Left forelimb (tissue), 1 donor: ENCODE measurements around the gene IMPDH2.

ENCODE experiments used
- DNase-seq: peaks from one replicate; pipeline ENCODE4 v3.0.0-alpha.2; 2018; ENCODE audit warnings: low spot score

Gene IMPDH2

GRCh38 chr3:49005998-49006397, 23.2 kb downstream of the IMPDH2 start:
- DNase-seq = no peak

- DNase-seq = no peak
Observed at GRCh38 chr3:49005303-49005680, 23.9 kb downstream of the IMPDH2 start.

GRCh38 chr3:49004352-49005302, 24.6 kb downstream of the IMPDH2 start:
- DNase-seq = no peak

- no peak for DNase-seq
Observed at GRCh38 chr3:49001155-49001554, 28.0 kb downstream of the IMPDH2 start.

- DNase-seq = no peak
Observed at GRCh38 chr3:48999085-48999858, 29.9 kb downstream of the IMPDH2 start.

GRCh38 chr3:48997714-48998637, 31.2 kb downstream of the IMPDH2 start:
- DNase-seq = no peak

- no peak for DNase-seq
Observed at GRCh38 chr3:48997102-48997635, 32.0 kb downstream of the IMPDH2 start.

GRCh38 chr3:48996640-48997039, 32.6 kb downstream of the IMPDH2 start:
- DNase-seq = no peak

GRCh38 chr3:48993834-48994233, 35.4 kb downstream of the IMPDH2 start:
- no peak for DNase-seq

- DNase-seq = no peak
Observed at GRCh38 chr3:48991851-48992545, 37.2 kb downstream of the IMPDH2 start.

GRCh38 chr3:48990636-48991469, 38.3 kb downstream of the IMPDH2 start:
- DNase-seq = no peak

- peak; percentile 90 for DNase-seq
Observed at GRCh38 chr3:48989796-48990635, 39.2 kb downstream of the IMPDH2 start, which contains the start of gene P4HTM. Gene P4HTM, plus strand, starts transcription at chr3:48990241. Its CDS starts 16 bp downstream, at chr3:48990257.

GRCh38 chr3:48989126-48989795, 39.9 kb downstream of the IMPDH2 start:
- DNase-seq = no peak

- no peak for DNase-seq
Observed at GRCh38 chr3:48985831-48986376, 43.3 kb downstream of the IMPDH2 start.

- no peak for DNase-seq
Observed at GRCh38 chr3:48984663-48985062, 44.5 kb downstream of the IMPDH2 start.

- DNase-seq = no peak
Observed at GRCh38 chr3:48983096-48983495, 46.1 kb downstream of the IMPDH2 start.

GRCh38 chr3:48982686-48983085, 46.5 kb downstream of the IMPDH2 start:
- no peak for DNase-seq

GRCh38 chr3:48982016-48982415, 47.2 kb downstream of the IMPDH2 start:
- DNase-seq = no peak
